Effector CD4-positive, alpha-beta T cell (primary cell): ENCODE measurements around the gene ATRAID.
"Not testable (repeated sequence)": the region's sequence is repeated elsewhere in the genome, so short reads cannot be mapped to it uniquely, and the experiment has no call there.

Experiments used
- DNase-seq: peaks from one replicate; pipeline ENCODE4 v3.0.0-alpha.2; 2020

The ATRAID gene

DNA sequence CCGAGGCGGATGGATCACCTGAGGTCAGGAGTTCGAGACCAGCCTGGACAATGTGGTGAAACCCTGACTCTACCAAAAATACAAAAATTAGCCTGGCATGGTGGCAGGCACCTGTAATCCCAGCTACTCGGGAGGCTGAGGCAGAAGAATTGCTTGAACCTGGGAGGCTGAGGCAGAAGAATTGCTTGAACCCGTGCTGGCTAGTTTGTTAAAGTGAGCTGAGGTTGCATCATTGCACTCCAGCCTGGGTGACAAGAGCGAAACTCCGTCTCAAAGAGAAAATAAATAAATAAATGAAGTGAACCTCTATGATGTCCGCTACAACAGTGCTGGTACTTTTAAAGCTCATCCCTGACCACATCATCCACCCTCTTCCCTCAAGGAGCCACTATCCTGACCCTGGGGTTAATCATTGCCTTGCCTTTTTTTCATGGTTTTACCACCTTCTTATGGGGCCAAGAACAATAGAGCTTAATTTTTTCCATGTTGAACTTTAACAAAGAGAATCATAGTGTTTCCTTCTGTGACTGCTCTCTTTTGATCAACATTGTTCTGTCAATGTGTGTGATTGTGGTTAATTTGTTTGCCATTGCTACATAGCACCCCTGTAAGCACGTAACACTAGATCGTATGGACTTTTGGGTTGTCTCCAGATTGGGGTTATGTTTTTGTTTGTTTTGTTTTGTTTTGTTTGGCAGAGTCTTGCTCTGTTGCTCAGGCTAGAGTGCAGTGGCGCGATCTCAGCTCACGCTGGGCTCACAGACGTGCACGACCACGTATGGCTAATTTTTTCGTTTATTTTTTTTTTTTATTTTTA lies 17.1 kb upstream of the ATRAID start:
- no peak for DNase-seq

DNA sequence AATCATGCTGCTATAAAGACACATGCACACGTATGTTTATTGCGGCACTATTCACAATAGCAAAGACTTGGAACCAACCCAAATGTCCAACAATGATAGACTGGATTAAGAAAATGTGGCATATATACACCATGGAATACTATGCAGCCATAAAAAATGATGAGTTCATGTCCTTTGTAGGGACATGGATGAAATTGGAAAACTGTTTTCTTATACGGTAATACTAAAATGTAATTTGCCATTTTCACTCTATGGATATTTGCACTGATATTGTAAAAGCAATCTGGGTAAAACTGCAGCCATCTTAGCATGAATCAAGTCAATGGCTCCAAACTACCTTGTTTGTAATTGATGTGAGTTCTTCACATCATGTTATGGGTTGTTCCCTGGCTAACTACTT lies 16.0 kb upstream of the ATRAID start:
- DNase-seq, result not testable (repeated sequence)

DNA sequence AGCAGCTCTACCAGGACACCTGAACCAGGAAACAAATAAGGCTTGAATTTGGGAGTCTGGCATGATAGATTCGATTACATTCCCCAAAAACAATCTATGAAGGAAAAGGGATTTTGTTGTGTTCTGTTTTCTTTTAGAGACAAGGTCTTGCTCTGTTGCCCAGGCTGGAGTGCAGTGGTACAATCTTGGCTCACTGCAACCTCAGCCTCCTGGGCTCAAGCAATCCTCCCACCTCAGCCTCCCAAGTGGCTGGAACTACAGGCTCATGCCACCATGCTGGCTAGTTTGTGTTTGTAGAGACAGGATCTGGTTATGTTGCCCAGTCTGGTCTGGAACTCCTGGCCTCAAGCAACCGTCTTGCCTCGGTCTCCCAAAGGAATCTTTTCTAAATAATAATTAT lies 13.8 kb upstream of the ATRAID start:
- not testable (repeated sequence) for DNase-seq

DNA sequence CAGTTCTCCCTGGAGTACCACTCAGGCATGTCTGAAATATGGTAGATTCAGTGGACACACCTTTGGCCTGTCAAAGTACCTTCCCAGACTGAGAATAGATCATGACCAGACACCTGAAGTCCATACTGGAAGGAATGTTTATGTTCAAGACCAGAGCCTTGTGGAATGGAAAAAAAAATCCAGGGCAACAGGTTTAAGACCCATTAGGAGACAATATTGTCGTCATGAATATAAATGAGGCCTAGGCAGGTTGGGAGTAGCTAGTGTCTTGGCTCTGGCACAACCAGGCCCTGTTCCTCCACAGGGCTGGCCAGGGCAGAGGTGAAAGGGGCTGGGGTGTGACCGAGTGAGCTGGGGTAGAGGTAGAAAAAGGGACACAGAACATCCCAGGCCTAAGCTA lies 13.2 kb upstream of the ATRAID start:
- DNase-seq, result no peak

DNA sequence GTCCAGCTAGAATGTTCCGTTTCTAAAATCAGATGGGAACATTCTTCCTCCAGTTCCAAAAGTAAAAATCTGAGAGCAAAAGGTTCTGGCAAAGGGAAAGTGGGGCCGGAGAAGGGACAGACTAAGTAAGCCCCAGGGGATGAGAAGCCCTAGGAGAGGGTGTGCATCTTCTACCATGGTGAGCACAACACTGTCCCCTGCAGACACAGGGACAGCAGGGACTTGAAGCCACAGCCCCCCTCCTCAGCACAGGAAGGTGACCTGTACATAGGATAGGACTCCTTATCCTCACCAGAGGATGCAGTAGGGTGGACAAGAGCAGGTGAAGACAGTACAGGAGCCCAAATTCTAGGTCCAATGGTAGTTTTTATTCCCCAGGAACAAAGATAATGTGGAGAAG lies 12.6 kb upstream of the ATRAID start:
- DNase-seq, result no peak

DNA sequence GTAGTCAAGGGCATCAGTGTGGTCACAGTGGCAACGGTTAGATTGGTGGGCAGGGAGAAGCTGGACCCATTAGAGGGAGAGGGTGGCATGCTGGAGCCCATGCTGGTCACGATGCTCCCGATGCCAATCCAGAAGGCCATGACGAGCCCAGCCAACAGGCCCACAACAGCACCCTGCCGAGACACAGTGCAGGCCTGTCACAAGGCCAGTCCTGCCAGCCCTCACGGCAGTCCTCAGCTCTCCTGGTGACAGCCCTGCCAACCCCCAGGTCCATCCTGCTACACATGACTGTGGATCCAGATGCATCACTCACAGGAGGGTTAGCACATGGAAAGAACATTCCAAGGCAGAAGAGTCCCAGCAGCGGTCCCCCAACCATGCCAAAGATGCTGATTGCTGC lies 10.2 kb upstream of the ATRAID start:
- no peak for DNase-seq

DNA sequence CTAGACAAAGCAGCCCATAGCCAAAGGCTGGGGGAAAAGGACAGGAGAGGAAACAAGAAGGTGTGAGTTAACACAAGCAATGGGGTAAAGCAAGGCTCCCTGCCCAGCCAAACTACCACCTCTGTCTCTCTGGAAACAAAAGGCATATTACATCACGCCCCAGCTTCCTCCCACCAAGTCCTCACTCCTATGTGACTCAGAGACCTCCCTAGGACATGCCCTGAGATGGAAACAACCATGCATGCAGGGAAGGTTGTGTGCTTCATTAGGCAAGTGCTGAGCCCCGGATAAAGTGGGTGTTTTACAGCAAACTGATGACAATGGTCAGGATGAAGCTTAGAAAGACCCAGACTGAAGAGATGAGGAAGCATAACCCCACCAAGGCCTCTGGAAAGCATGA lies 9.0 kb upstream of the ATRAID start:
- DNase-seq, result no peak

DNA sequence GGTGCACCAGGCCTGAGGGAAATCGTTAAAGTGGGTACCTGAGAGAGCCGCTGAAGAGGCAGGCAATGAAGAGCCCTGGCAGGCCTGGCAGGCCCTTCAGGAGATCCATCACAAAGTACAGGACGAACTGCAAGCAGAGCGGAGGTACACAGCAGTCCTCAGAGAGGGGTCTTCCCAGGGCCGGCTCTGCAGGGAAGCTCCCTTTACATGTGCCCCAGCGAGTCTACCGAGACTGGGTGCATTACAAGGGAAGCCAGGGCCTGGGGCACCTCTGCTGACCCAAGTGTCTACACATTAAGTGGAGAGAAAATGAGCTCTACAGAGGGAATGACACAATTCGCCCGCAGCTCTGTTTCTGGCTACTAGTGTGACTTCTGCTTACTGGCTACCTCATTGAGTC lies 8.1 kb upstream of the ATRAID start:
- DNase-seq, result no peak

DNA sequence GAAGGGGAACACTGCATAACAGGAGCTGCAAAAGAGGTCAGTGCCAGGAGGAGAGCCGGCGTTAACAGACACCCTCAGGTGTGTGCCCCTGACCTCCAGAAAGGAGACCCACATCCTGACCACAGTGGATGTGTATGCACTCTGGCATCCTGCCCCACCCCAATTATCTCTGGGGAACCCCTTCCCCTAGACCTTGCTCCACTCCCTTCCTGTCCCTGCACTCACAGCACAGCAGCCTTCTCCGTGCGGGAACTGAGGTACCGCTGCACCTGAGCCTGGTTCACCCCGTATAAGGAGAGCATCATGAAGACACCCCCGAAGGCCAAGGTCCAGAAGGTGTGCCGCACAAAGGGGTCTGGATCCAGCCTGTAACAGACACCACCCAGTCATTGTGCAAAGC lies 7.3 kb upstream of the ATRAID start:
- no peak for DNase-seq

DNA sequence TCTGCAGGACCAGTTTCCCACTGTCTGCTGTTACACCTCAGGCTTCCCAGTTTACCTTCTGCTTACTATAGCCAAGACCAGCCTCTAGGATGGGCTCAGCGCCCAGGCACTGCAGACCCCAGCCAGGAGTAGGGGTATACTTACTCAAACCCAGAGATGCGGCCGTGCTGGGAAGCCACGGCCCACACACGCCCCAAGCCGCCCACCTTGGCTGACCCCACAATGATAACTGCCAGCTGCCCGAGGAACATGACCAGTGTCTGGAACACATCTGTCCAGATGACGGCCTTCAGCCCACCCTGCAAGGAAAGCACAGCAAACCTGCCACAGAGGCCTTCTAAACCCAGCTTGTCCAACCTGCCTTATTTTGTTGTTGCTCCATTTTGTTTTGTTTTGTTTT lies 6.6 kb upstream of the ATRAID start:
- DNase-seq, result no peak

DNA sequence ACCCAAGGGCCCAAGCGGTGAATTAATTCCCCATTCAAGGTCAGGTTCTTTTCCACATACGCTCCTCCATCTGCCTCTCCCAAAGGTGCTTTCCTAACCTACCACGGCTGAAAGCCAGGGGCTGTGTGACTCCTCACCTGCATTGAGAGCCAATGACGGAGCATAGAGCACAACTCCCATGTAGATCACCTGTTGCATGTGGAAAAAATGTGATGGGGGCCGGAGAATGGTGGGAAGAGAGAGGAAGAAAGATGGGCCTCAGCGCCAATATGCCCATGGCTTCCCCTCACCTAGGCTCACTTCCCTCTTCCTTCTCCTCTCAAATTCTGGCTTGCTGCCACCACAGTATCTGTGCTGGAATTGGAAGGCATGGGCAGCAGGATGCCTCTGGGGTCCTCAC lies 5.5 kb upstream of the ATRAID start:
- no peak for DNase-seq

DNA sequence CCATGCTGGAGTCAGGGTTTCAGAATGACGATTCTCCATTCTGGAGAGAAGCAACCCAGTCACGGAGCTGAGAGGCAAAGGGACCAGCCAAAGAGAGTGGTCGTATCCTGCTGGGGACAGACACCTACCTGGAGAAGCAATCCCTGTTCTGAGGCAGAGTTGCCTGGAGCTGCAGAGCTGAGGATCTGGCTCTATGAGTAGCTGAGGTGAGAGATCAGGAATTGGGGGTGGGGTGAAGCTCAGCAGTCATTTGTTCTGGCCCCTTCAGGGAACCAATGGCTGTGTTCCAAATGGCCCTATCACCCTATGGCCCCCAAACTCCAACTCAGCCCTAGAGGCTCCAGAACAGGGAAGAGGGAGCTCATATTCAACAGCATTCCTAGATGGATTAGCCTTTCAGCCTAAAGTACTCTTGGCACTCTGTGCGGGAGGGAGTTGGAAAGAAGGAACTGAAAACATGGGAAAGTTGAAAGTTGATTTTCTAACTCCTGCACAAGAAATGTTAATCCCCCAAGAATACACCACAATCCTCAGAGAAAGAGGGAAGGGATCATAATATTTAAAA lies 3.3 kb upstream of the ATRAID start:
- no peak for DNase-seq

DNA sequence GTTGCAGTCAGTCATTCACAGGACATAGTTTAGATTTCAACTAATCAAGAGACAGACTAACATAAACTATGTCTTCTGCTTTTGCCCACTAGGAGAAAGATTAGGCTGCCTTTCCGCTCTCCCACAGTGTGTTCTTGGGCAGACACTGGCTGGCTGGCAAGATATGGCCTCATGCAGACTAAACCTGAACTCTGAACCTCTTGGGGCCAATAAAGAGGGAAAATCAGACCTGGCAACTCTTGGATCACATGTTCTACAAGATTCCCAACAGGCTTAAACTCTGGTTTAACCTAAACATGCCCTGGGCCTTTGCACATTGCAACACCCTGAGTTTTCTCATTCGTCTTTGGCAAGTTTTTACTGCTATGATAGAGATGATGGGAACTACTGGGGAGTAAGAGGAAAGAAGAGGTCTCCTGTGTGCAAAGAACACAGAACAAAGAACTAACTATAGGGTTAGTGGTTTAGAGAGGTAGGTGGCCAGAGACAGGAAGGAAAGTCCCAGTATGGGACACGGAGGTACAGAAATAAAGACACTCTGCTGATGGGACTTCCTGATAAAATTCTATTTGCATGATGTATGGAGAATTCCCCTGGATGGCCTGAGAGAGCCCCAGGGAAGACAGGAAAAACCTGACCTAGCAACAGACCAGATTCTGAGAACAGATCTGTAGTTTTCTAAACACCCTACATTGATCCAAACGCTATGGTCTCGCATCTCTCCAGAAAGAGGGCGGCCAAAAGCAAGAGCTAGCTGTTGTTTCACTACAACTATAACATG lies 2.0 kb upstream of the ATRAID start:
- no peak for DNase-seq

DNA sequence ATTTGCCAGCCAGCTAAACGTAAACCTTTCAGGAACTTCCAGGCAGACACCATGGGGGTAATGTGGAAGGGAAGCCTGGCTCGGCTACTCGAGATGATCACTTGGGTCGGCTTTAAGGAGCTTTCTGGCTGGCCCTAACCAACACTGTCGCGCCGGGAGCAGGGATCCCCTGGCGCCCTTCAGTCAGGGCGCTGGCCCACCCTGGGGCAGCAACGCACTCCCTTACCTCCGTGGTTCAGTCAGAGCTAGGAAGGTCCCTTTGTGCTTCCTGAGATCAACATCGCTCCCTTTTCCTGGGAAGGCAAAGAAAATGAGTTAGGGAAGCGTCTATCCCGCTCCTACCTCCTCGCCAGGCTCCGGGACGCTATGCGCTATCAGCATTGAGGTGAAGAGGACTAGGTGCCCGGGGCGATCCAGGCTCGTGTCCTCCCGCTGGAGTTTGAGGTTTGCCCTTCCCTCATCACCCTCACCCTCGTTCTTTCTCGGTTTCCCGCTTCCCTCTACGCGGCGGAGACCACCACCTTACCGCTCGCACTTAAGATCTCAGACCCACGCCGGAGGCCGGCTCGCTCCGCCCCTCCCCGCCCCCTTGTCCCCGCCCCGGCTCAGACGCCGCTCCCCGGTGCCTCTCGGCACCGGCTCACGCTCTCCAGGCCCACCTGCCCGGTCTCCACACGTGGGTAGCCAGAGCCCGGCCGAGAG lies 449 bp upstream of the ATRAID start:
- no peak for DNase-seq

DNA sequence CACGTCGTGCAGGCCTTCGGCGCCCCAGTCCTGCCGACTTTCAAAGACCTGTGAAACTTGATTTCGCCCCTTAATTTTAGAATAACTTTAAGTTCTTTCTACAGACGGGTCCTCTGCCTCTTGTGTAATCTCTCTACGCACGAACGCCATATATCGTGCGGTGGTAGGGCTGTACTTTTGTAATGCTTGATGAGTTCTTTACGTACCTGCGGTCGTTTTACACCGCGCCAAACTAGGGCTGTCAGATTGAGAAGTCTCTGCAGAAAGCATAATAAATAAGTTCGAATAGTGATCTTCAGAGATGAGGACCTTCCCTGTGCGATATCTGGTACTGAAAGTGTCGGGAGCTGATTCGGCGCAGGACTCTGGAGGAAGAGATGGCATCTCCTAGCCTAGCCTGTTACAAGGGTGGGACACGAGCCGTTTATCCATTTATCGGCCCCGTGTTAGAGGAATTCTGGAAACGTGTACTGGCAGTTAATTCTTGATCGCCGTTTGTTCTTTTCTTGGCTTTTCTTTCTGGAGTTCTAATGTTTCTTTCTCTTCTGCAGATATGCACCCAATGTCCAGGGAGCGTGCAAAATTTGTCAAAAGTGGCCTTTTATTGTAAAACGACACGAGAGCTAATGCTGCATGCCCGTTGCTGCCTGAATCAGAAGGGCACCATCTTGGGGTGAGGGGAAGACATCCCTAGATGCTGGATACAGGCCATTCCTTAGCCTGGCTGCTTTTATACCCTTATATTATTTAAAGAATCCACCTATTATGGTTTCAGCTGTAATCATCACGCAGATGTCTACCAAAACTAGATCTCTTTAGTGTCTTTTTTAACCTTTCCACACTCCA lies 1.0 kb downstream of the ATRAID start:
- peak; percentile 54 for DNase-seq

DNA sequence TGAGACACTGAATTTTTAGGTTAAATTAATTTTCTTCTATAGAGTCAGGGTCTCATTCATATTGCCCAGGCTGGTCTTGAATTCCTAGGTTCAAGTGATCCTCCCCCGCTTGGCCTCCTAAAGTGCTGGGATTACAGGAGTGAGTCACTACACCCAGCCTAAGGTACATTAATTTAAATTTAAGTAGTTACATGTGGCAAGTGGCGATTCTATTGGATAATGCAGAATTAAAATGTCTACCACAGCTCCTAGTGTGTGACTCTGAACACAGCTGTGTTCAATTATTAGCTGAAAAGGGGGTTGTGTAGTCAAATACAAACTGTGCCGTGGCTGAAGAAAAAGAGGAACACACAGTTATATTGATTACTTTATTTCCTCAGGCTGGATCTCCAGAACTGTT lies 3.1 kb downstream of the ATRAID start:
- no peak for DNase-seq

DNA sequence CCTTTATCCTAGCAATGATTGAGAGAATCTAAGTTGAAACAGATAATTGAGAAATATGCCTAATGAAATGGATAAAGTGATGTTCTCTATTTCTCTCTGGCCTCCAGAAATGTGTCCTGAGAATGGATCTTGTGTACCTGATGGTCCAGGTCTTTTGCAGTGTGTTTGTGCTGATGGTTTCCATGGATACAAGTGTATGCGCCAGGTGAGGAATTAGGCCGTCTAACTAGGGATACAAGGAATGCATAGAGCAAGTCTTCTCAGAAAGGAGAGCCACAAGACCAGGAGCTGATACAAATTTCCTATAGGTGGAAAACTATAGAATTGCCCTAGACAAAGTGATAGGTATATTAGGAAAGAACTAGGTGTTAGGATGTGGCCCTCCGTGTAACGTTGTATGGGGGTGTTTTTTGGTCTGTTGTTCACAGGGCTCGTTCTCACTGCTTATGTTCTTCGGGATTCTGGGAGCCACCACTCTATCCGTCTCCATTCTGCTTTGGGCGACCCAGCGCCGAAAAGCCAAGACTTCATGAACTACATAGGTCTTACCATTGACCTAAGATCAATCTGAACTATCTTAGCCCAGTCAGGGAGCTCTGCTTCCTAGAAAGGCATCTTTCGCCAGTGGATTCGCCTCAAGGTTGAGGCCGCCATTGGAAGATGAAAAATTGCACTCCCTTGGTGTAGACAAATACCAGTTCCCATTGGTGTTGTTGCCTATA lies 4.7 kb downstream of the ATRAID start:
- DNase-seq, result no peak

DNA sequence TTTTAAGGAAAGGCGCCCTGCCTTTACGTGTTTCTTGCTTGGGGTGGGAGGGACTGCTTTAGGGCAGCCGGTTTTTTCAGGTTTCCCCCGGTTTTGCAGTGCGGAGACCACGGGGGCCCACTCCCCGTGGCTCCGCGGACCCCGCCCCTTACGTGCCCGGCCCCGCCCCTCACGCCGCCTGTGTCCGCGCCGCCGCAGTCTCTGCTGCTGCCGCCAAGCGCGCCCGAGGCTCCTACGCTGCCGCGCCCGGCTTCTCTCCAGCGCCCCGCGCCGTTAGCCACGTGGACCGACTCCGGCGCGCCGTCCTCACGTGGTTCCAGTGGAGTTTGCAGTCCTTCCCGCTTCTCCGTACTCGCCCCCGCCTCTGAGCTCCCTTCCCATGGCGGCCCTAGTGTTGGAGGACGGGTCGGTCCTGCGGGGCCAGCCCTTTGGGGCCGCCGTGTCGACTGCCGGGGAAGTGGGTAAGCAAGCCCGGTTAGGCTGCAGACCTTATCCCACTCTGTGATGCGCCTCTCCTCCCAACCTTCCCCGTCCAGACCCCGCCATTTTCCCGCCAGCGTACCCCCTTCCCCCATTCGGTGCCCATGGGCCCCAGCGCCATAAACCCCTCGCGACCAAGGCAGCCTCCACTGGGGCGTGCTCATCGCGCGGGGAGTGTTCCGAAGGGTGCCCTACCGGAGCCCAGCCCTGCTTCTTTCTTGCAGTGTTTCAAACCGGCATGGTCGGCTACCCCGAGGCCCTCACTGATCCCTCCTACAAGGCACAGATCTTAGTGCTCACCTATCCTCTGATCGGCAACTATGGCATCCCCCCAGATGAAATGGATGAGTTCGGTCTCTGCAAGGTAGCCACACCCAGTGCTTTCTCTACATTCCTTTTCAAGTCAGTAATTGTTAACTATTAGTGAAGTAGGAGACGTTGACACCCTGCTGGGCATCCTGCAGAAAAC lies 5.6 kb downstream of the ATRAID start, which contains the start of gene CAD:
Gene CAD, plus strand, starts transcription at position 197 of the 949 bp plus-strand sequence. Its CDS starts 183 bp downstream, at position 380.
- DNase-seq, result peak; percentile 79

DNA sequence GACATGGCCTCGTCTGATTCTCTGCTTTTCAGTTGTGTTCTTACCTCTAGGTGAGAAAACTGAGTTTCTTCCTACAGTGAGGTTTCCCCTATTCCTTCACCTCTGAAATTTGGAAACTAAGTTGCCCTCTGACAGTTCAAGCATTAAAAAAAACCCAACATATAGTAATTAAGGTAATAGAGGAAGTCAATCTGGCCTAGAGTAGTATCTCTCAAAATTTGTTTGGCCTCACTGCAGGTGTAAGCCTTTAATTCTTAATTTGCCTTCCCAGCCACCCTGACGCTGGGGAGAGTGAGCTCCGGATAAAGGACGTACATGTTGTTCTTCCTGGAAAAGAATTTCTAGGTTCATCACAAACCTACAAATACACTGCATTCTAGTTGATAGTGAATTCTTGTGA lies 6.8 kb downstream of the ATRAID start:
- DNase-seq, result no peak

DNA sequence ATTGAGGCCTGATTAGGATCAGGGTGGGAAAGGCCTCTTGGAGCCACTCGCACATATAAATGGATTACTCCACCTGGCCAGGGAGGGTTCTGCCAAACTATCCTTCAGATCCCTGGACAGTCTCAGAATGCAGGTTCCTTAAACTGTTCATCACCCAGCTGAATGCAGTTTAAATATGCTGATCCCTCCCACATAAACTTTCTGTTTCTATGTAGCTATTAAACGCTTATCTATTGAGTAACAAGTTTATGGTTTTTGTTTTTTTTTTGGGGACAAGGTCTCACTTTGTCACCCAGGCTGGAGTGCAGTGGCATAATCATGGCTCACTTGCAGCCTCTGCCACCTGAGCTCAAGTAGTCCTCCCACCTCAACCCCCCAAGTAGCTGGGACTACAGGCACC lies 7.2 kb downstream of the ATRAID start:
- DNase-seq, result no peak
